WERI-Rb-1 (cell line): ENCODE results near the gene DMBT1.

Experiments
- DNase-seq: peaks from one replicate; pipeline ENCODE4 v3.0.0-alpha.2; 2020
- H3K27ac ChIP-seq: fragments of 250-450 bp; sonication (Bioruptor Pico); 2 replicates; pipeline ENCODE4 v1.5.1; 2020; ENCODE audit warnings: mild to moderate bottlenecking, moderate library complexity
- H3K27me3 ChIP-seq: fragments of 250-450 bp; sonication (Bioruptor Pico); 2 replicates; pipeline ENCODE4 v1.5.1; 2021; ENCODE audit warnings: mild to moderate bottlenecking, low read depth, moderate library complexity; ENCODE audit not compliant: insufficient read depth, severe bottlenecking
- H3K36me3 ChIP-seq: fragments of 250-450 bp; sonication (Bioruptor Pico); 2 replicates; pipeline ENCODE4 v1.5.1; 2020; ENCODE audit warnings: mild to moderate bottlenecking, moderate library complexity
- H3K4me3 ChIP-seq: 2 replicates; pipeline ENCODE4 v1.5.1; 2011; ENCODE audit warnings: low read depth, mild to moderate bottlenecking, control low read depth, low read length
- H3K9me3 ChIP-seq: fragments of 250-450 bp; sonication (Bioruptor Pico); 2 replicates; pipeline ENCODE4 v1.5.1; 2021; ENCODE audit warnings: mild to moderate bottlenecking, moderate library complexity; ENCODE audit not compliant: severe bottlenecking
- CTCF ChIP-seq: IDR thresholded peaks from 2 replicates; pipeline ENCODE4 v1.5.1; 2011; ENCODE audit warnings: low read depth, mild to moderate bottlenecking, control low read depth, inconsistent platforms, low read length

The DMBT1 gene

GRCh38 chr10:122516734-122517133 lies 43.8 kb upstream of the DMBT1 start:
- no peaks in the 10 kb centered on the region for H3K9me3 ChIP-seq
- no peak overlapping the region for H3K27ac ChIP-seq
- H3K4me3 ChIP-seq, result no peak overlapping the region
- DNase-seq, result no peak
- no peak for TF ChIP-seq CTCF
- H3K36me3 ChIP-seq, result no peaks in the 10 kb centered on the region
- no peaks in the 10 kb centered on the region for H3K27me3 ChIP-seq

- H3K36me3 ChIP-seq, result no peaks in the 10 kb centered on the region
- peak; percentile 60 for DNase-seq
- no peaks in the 10 kb centered on the region for H3K9me3 ChIP-seq
- H3K27ac ChIP-seq, result no peak overlapping the region; the same call in 1 of the 2 replicates
- no peak overlapping the region for H3K4me3 ChIP-seq
- no peaks in the 10 kb centered on the region for H3K27me3 ChIP-seq
- no peak for TF ChIP-seq CTCF
Observed at GRCh38 chr10:122519144-122519543, 41.4 kb upstream of the DMBT1 start.

GRCh38 chr10:122519873-122520272 lies 40.7 kb upstream of the DMBT1 start:
- Histone ChIP-seq H3K36me3 (no peaks in the 10 kb centered on the region), H3K4me3 (no peak overlapping the region), H3K27me3 (no peaks in the 10 kb centered on the region), H3K9me3 (no peaks in the 10 kb centered on the region), H3K27ac (no peak overlapping the region)
- no peak for DNase-seq
- no peak for TF ChIP-seq CTCF

GRCh38 chr10:122521011-122521410 lies 39.5 kb upstream of the DMBT1 start:
- Histone ChIP-seq H3K9me3 (no peaks in the 10 kb centered on the region), H3K27me3 (no peaks in the 10 kb centered on the region), H3K27ac (no peak overlapping the region), H3K4me3 (no peak overlapping the region), H3K36me3 (no peaks in the 10 kb centered on the region)
- TF ChIP-seq CTCF, result no peak
- DNase-seq, result no peak

GRCh38 chr10:122524811-122525210 lies 35.7 kb upstream of the DMBT1 start:
- no peaks in the 10 kb centered on the region for H3K9me3 ChIP-seq
- H3K36me3 ChIP-seq, result no peaks in the 10 kb centered on the region
- DNase-seq, result no peak
- no peak overlapping the region for H3K27ac ChIP-seq
- H3K4me3 ChIP-seq, result no peak overlapping the region
- H3K27me3 ChIP-seq, result no peaks in the 10 kb centered on the region
- TF ChIP-seq CTCF, result no peak

- no peak overlapping the region for H3K27ac ChIP-seq
- no peak overlapping the region for H3K4me3 ChIP-seq
- peak; percentile 20 for DNase-seq
- no peaks in the 10 kb centered on the region for H3K9me3 ChIP-seq
- H3K27me3 ChIP-seq, result no peaks in the 10 kb centered on the region
- TF ChIP-seq CTCF, result peak; percentile 41; the same call in 1 of the 2 replicates
- no peaks in the 10 kb centered on the region for H3K36me3 ChIP-seq
Observed at GRCh38 chr10:122525788-122526187, 34.8 kb upstream of the DMBT1 start.
